Epidermal melanocyte (primary cell): Measurements from ENCODE around the gene SYT4.
A peak's percentile ranks its signal among the peaks of the same experiment; 100 is the strongest.
"Not testable (repeated sequence)": the region's sequence is repeated elsewhere in the genome, so short reads cannot be mapped to it uniquely, and the experiment has no call there.

Experiments
- DNase-seq: peaks from one replicate; pipeline ENCODE4 v3.0.0; 2011; ENCODE audit warnings: low spot score; ENCODE audit not compliant: insufficient read length

SYT4 gene, protein sequence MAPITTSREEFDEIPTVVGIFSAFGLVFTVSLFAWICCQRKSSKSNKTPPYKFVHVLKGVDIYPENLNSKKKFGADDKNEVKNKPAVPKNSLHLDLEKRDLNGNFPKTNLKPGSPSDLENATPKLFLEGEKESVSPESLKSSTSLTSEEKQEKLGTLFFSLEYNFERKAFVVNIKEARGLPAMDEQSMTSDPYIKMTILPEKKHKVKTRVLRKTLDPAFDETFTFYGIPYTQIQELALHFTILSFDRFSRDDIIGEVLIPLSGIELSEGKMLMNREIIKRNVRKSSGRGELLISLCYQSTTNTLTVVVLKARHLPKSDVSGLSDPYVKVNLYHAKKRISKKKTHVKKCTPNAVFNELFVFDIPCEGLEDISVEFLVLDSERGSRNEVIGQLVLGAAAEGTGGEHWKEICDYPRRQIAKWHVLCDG

DNA sequence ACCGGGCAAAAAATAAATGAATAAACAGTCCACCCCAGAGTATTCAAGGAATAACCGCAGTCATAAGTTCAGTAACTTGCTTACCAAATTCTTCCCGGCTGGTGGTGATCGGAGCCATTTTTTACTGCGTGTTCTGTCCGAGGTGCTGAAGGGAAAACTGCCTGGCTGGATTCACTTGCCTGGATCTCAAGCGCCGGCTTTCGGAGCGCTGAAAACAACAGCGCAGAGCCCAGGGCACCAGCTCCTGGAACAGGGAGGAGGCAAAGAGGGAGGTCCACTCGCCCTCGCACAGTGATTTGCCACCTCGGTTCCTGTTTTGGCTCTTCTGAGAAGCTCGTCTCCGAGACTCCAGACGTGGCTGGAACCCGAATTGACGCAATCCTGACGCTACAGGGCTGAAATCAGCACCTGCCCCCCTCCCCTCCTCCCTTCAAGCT, at the start of gene SYT4:
Gene SYT4, minus strand, starts transcription at position 327 of the 437 bp plus-strand sequence. Its CDS starts 209 bp downstream, at position 118.
- DNase-seq: no peak

DNA sequence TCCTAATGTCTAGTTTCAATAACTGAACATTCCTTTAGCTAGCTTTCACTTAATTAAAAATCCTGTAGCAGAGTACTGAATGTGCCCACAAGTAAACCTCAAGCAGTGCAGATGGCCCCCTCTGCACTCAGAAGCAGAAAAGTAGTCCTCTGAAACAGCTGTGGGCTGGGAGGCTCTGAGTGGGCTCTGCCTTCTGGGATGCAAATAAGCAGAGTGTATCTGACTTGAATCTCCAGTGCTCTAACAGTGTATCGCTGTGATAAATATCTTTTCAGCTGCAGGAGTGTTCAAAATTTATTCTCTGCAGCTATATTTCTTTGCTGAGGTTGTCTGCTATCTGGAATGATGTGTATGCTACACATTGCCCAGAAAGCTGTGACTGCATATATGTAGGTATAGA, 44.8 kb upstream of the SYT4 start:
- no peak for DNase-seq

DNA sequence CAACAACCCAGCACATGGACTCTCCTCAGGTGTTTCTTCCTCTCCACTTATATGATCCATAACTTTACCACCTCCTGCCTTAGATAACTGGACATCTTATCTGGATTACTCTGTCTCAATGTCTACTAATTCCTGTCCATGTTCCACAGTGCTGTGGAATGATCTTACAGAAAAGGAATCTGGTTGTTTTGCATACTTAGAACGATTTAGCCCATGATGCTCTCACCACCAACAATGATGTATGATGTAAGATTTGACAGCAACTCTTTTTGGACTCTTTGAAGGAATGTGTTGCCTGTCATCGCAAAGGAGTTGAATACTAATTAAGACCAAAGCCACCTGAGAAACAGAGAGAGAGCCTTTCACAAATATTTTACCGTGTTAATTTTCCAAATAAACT, 37.7 kb upstream of the SYT4 start:
- DNase-seq: no peak

DNA sequence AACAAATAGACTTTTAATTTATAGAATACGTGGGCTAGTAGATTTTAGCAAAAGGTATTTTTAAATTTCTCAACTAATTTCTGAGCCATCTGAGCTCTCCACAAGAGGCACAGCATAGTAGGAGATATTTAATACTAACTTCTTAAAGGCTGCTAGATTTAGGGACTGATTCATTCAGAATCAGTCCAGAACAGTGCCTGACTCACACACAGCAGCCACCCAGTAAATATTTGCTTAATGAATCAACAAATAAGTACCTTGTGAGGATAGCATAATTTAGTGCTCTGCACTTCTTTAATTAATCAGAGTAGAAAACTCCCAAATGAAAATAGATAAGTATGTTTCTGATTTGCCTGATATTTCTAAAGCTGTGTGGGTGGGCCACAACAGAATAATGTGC, 35.6 kb upstream of the SYT4 start:
- no peak for DNase-seq

DNA sequence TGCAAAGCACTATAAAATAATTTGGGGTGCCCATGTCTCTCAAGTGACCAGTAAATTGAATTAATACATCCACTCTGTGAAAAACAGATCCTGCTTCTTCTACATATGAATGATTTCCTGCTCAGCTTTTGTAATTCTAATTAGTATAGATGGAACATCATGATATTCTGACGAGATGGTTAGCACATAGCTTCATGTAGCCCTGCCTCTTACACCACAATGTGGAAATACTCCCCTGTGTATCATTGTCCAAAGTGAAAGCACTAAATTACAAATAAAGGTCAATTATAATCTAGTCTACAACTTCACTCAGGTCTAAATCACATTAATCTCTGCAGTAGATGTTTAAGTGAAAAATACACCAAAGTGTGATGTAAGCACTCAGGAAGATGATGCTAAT, 32.9 kb upstream of the SYT4 start:
- no peak for DNase-seq

DNA sequence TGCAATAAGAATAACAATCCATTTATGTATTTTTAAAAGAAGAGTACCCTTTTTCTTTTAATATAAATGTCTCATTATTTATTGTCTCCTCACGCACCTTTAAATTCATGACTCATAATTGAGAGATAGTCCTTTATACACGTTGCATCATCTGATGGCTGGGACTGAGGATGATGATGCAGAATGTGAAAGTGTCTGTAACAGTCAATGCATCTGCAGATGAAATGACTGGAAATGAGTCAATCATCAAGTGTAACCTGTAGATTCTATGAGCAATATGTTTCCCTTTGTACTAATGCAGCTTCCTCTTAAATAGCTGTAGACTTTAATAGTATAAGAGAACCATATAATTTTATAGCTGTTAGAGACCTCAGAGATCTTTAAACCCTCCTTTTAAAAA, 26.1 kb upstream of the SYT4 start:
- no peak for DNase-seq

DNA sequence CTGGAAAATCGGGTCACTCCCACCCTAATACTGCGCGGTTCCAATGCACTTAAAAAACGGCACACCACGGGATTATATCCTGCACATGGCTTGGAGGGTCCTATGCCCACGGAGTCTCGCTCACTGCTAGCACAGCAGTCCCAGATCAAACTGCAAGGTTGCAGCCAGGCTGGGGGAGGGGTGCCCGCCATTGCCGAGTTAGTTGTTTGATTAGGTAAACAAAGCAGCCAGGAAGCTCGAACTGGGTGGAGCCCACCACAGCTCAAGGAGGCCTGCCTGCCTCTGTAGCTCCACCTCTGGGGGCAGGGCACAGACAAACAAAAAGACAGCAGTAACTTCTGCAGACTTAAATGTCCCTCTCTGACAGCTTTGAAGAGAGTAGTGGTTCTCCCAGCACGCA, 8.9 kb upstream of the SYT4 start:
- not testable (repeated sequence) for DNase-seq

DNA sequence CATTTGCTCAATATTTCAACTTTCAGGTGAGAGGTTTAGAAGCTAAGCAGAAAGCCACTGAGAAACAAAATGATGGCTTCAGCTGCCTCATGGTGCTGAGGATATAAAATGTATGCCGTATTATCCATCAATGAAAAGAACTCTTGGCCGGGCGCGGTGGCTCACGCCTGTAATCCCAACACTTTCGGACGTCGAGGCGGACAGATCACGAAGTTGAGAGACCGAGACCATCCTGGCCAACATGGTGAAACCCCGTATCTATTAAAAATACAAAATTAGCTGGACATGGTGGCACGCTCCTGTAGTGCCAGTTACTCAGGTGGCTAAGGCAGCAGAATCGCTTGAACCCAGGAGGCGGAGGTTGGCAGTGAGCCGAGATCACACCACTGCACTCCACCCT, 6.0 kb upstream of the SYT4 start:
- DNase-seq: no peak

DNA sequence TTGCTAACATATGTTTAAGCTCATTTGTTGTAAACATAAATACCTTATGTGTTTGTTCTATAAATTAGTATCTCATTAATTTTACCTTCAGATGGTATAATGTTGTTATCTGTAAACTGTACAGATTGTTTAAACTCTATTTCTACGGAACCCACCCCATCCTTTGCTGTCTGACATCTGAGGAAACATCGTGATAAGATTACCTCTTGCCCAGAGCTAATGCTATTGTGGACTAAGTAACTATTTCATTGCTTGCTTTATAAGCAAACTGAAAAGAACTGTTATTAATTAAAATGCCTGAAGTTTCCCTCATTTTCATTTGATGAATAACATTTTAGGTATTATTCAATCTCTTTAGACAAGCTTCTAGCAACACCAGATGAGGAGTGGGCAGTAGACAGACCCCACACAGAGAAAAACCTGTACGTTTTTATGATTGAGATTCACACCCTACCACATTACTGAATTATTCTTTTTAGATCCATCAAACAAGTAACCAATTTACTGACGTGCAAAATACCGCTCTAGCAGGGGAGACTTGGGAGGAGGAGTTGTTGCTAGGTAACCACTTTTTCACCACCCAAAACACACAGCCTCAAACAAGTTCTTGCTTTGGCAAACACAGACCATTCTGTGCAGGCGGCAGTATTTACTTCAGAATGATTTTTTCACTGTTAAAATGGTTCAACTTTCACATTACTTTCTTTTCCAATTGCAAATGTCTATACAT, 1.9 kb upstream of the SYT4 start:
- no peak for DNase-seq

DNA sequence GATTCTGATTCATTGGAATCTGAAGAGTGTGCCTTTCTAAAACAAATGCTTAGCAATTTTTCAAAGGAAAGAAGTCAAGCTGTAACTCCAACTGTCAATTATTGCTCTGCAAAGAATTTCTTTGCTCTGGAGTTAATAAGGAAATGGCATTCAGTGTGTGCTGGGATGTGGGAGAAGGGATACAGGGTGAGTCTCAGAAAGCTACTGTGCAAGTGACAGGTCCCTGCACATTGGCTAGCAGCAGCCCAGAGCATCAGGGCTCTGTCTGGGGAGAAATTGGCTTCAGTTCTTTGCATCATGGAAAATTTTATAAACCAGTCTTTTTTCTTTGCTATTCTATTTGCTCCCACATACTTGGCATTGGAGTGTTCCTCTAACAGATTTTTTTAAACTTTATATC, 1.1 kb upstream of the SYT4 start:
- no peak for DNase-seq

DNA sequence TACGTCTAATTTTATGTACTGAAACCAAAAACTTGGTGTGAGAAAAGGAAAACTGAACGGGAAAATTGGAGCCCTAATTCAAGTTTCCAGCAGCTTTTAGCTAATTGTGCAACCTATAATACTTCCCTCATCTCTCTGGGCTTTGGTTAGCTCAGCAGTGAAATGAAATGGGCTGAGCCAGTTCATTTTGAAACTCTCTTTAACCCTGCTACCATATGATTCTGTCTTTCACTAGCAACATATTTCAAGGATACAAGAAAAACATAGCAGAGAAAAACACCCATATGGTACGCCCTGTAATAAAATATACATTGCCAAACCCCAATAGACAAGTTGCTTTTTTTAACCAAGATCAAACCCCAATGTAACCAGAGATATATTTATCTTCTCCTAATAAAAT, 799 bp downstream of the SYT4 start:
- DNase-seq: no peak

DNA sequence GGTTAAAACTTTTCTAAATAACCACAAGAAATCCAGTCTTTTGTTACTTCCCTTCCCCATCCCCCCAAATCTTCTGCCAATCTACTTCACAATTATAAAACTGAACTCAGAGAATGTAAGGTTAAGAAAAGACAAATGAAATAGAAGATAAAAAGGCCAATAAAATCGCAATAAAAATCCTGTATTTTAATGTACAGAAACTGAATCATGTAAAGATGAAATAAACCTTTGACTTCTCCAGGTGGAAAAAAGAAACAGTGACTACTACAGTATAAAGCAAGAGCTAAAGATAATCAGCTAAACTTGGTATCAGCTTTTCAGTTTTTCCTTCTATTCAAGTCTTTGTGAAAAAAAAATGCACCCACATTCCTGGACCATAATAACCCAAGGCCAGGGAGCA, 1.7 kb downstream of the SYT4 start:
- no peak for DNase-seq

DNA sequence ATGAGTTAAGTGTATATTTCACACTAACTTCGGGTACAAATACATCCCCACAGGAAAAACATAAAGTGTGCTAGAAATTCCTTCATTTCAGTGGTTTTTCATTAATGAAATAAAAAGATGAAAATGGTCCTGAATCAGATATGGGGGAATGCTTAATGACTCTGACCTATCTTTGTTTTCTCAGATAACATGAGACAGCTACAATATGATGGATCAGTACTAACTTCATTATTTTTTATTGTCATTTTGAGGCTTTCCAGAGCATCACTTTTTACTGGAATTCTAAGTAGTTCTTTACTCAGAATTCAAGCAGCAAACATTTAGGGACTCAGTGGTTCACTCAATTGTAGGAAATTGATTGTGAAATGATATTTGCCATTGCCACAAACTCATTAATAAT, 2.8 kb downstream of the SYT4 start:
- DNase-seq: no peak

DNA sequence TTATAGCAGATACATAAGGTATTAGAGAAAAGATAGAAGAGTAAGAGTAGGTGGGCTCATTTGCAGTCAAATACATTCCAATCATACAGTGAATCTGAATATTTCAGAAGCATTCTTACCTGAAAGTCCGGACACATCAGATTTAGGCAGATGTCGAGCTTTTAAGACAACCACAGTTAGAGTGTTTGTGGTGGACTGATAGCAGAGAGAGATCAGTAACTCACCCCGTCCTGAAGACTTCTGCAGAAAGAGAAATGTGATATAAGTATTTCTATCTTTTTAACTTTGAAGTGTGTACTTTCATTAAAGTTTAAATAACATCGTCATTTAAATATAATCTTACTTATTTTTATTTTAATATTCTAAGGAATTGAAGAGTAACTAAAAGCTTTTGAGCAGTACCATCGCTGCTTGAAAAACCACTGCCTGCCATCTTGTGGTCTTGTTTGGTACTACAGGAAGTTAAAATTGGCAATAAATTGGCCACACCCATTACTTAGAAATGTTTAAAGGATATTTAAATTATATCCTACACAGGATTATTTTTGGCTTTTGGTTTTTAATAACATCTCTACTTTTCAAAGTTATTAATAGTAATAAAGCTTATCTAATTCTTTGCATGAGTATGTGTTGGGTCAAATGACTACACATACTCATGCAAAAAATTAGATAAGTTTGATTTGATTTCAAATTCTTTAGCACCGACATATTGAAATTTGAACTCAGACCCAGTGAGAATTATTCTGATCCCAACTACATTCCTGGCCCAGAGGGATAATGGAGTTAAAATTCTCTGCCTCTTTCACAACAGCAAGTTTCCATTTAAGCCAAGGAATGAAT, 5.5 kb downstream of the SYT4 start:
- peak; percentile 40 for DNase-seq

DNA sequence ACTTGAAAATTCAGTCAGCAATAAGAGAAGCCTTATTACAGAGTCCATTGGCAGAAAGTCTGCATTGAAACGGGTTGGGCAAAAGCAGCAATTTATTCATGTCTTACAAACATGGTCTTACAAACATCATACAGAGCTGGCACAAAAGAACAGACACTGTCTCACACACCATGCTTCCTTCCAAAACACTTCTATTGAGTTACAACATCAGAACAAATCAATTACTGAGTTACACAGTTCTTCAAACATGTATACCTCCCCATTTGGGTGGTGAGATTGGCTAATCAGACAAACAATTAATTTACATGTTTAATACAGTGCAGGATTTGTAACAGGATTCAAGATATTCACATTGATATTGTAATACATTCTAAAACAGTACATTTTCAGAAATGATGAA, 9.5 kb downstream of the SYT4 start:
- no peak for DNase-seq

DNA sequence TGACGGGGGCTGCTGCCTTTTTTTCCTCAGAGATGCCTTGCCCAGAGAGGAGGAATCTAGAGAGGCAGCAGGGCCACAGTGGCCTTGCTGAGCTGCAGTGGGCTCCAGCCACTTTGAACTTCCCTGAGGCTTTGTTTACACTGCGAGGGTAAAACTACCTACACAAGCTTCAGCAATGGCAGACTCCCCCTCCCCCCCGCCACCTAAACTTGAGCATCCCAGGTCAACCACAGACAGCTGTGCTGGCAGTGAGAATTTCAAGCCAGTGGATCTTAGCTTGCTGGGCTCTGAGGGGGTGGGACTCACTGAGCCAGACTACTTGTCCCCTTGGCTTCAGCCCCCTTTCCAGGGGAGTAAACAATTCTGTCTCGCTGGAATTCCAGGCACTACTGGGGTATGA, 11.8 kb downstream of the SYT4 start:
- no peak for DNase-seq

DNA sequence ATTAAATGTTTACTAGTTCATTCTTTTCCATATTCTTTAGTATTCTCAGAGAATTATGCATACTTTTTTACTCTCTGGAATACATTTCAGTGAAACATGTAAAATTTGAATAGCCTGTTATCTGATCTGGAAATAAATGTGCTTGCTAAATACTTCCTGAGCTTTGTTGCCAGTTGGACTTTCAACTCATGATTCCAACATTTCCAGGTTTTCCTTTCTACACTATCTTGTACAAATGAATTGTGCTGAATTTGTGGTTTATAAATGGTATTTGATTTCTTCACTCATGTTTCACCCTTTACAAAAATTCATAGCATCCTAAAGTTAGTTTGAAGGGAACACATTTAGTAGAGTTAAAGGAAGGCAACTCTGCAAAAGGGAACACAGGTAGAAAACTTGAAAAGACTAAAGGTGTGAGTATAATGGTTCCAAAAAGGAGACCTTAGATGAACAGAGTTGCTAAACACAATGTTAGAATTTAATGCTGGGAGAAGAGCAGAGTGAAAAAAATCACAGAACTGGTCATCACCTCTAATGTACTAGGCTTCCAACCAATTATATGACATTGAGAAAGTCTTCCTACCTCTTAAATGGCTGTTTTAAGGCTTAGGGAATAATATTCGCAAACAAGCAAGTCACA, 28.6 kb downstream of the SYT4 start:
- no peak for DNase-seq

DNA sequence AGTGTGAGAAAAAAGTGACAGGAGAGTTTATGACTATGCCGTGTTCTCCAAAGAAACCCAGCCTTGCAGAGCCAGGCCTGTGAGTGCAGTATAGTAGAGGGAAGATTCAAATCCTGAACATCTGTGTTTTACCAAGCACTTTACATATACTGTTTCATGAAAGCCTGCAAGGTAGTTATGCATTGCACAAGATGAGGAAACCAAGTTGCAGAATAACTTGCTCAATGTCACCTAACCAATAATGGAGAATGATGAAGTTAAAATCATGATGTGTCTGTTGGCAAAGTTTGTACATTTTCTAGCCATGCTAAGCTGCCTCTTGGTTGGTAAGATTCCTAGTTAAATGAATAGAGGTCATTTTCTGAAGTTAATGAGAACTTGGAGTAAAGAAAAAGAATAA, 29.3 kb downstream of the SYT4 start:
- no peak for DNase-seq

DNA sequence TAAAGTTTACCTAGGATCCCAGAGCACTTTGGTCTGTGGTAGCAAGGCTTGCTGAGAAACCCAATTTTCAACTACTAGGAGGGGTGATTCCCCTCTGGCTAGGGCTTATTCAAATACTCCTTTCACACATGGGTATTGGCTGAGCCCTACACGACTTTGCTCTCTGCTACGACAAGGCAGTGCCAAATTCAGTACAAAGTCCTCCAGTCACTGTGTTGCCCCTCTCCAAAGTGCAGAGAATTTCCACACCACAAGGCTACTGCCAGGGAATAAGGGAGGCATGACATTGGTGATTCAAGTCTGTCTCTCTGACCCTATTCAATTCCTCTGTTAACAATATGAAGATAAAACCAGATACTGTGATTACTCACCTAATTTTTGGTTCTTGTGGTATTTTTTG, 38.9 kb downstream of the SYT4 start:
- DNase-seq: no peak

DNA sequence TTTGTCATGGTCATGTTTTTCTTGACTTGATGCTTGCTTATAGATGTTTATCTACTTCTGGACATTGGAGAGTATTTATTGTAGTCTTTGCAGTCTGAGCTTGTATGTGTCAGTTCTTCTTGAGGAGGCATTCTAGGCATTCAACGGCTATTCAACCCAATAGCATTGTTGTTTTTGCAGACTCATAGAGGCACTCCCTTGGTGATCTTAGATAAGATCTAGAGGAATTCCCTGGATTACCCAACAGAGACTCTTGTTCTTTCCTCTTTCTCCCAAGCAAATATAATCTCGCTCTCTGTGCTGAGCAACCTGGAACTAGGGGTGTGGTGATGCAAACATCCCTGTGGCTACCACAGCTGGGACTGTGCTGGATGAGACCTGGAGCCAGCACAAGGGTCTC, 40.4 kb downstream of the SYT4 start:
- no peak for DNase-seq

DNA sequence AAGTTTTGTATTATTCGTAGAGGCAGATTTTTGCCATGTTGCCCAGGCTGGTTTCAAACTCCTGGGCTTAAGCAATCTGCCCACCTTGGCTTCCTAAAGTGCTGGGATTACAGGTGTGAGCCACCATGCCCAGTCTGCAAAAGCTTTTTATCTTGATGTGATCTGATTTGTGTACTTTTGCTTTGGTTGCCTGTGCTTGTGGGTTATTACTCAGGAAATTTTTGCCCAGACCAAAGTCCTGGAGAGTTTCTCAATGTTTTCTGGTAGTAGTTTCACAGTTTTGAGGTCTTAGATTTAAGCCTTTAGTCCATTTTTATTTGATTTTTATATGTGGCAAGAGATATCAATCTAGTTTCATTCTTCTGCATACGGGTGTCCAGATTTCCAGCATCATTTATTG, 42.4 kb downstream of the SYT4 start:
- DNase-seq: no peak

DNA sequence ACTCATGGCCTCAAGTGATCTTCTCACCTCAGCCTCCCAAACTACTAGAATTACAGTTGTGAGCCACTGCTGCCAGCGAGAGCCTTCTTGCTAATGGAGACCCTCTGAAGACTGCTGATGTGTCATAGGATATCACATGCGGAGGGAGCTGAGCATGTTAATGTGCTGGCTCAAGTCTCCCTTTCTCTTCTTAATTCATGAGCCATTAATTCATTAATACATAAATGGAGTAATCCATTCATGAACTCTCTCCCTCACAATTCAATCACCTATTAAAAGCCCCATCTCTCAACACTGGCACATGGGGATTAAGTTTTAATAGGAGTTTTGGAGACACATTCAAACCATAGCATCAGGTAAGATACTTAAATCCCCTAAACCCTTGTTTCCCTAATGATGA, 54.8 kb downstream of the SYT4 start:
- no peak for DNase-seq
